Fibroblast of villous mesenchyme (primary cell): ENCODE results near the gene DCAF7. TPM values are rescaled to one million over a fixed set of nuclear protein-coding genes. Genes with fewer than 3 reads are reported as not detected.
A peak's percentile ranks its signal among the peaks of the same experiment; 100 is the strongest.

Experiments used
- DNase-seq: peaks from one replicate; pipeline ENCODE4 v3.0.0-alpha.2; 2010; ENCODE audit warnings: low read depth
- H3K4me3 ChIP-seq: 2 replicates; pipeline ENCODE4 v1.5.1; 2011; ENCODE audit warnings: low read depth, mild to moderate bottlenecking, low read length
- CTCF ChIP-seq: IDR thresholded peaks from 2 replicates; pipeline ENCODE4 v1.5.1; 2012; ENCODE audit warnings: low read depth, mild to moderate bottlenecking, low read length; ENCODE audit not compliant: insufficient read depth
- total RNA-seq: library from RNA; depleted of rRNA; stranded (reverse); fragments of >200 nt; gene quantifications from 2 replicates; pipeline ENCODE4 v1.2.3, GENCODE V29; 2012

The DCAF7 gene, protein sequence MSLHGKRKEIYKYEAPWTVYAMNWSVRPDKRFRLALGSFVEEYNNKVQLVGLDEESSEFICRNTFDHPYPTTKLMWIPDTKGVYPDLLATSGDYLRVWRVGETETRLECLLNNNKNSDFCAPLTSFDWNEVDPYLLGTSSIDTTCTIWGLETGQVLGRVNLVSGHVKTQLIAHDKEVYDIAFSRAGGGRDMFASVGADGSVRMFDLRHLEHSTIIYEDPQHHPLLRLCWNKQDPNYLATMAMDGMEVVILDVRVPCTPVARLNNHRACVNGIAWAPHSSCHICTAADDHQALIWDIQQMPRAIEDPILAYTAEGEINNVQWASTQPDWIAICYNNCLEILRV
- 32.9 and 52.7 TPM in 2 replicates for total RNA-seq

GRCh38 chr17:63549946-63550816 lies at the start of gene DCAF7:
DCAF7 (plus strand) TSS chr17:63550477; CDS start chr17:63550678, 201 bp downstream.
- TF ChIP-seq CTCF = no peak
- peak within 1 kb of the TSS; percentile 97 for H3K4me3 ChIP-seq
- DNase-seq = peak; percentile 100

GRCh38 chr17:63500543-63501390 lies 49.5 kb upstream of the DCAF7 start:
- no peak overlapping the region for H3K4me3 ChIP-seq
- TF ChIP-seq CTCF = no peak
- DNase-seq = no peak

DNA sequence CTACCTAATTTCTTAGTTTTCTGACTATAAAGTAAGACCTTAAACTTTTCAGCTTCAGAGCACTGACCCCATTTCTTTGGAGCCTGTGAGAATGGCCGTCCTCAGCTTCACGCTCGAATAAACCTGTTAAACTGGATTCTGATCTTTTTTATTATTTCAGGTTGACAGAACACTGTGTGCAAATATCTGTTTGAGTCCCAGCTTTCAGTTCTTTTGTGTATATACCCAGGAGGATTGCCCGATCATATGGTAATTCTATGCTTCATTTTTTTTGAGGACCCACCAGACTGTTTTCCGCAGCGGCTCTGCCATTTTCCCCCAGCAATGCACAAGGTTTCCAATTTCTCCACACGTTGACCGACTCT lies 47.0 kb upstream of the DCAF7 start:
- no peak for TF ChIP-seq CTCF
- DNase-seq = no peak
- H3K4me3 ChIP-seq = no peak overlapping the region

- DNase-seq = no peak
- H3K4me3 ChIP-seq = no peak overlapping the region
- no peak for TF ChIP-seq CTCF
These were observed 46.0 kb upstream of the DCAF7 start for GRCh38 chr17:63504261-63504660.

GRCh38 chr17:63505341-63505740 lies 44.9 kb upstream of the DCAF7 start:
- no peak overlapping the region for H3K4me3 ChIP-seq
- no peak for DNase-seq
- no peak for TF ChIP-seq CTCF

- no peak for TF ChIP-seq CTCF
- H3K4me3 ChIP-seq = no peak overlapping the region
- no peak for DNase-seq
These were observed 43.6 kb upstream of the DCAF7 start for GRCh38 chr17:63506627-63507026.
